GM04504 (cell line): Measurements from ENCODE around the gene ASPHD2.

ENCODE experiments used
- DNase-seq: peaks from one replicate; pipeline ENCODE4 v3.0.0-alpha.2; 2012; ENCODE audit warnings: low read depth

Gene ASPHD2

DNA sequence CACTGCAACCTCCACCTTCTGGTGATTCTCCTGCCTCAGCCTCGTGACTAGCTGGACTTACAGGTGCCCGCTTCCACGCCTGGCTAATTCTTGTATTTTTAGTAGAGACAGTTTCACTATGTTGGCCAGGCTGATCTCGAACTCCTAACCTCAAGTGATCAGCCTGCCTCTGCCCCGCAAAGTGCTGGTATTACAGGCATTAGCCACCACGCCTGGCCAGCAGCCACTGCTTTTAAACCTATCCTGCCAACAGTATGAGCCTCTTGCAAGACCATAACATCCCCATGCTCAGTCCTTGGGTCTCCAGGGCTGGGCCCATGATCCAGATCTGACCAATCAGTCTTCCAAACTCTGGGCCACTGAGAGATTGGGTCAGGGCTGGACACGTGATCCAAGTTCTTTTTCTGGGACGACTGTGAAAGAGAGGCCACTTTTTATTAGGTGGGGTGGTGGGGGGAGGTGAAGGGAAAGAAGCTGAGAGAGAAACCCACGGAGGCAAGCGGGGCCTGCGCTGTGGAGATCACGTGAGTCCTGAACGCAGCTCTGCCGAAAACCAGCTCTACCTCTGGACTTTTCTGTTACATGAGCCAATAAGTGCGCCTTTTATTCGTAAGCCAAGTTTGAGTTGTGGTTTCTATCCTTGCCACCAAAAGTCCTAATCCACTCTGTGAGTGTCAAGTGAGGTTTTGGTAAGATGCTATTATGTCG, 17.9 kb downstream of the ASPHD2 start:
- DNase-seq = no peak

DNA sequence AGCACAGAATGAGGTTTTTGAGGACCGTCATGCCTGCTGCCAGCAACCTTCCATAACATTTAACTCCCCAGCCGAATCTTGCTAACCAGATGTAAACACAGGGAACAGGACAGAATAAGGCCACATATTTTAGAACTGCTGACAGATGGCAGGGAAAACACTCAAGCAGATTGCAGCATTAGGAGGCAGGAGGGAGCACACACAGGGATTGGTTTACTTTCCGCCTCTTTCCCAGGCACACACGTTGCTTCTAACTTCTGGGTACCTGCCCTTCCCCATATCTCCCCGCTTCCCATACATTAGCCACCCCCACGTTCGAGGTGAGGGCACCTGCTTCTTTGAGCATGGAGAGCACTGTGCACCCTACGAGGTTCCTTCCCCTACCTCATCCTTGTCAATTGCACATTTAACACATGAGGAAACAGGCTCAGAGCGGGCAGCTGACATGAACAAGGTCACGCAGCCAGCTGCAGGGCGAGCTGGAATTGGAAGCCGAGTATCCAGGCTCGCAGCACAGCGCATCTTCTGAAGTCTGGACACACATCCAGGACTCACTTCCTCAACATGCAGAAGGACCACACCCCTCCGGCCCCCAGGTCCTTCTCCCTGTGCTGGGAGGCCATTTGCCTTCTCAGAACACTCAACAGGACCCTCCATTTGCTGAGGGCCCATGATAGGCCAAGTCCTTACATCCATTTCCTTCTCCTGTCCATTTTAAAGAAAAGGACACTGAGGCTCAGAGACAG, 18.7 kb downstream of the ASPHD2 start:
- no peak for DNase-seq

DNA sequence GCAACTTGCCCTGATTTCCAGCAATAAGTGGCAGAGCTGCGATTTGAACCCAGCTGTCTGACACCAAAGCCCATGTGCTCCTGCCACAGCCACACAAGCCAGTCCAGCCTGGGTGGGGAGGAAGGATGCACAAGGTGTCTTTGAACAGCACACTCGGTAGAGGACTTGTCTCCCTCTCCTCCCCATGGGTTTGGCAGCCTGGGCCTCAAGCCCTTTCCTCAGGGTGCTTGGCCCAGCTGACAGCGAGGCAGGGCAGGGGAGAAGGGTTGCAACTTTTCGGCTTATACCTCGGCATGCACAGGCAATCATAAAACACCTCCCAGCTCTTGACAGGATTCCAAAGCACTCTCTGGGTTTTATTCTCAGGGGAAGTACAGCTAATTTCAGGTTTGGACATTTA, 19.3 kb downstream of the ASPHD2 start:
- no peak for DNase-seq

DNA sequence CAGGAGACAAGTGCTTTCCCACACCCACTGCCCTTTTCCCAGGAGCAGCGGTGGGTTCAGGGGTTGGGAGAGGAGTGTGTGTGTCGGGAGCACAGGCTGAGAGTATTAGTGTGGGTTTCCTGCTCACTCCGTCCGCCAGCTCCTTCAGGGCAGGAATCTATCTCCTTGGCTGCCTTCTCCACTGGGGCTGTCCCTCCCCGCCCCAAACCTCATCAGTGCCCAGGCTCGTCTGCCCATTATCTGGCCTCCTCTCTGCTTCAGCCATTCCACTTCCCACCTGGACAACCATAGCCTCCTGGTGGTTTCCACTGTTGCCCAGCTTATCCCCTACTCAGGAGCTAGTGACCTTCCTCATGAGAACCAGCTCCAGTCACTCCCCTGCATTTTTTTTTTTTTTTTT, 19.9 kb downstream of the ASPHD2 start:
- DNase-seq = no peak

DNA sequence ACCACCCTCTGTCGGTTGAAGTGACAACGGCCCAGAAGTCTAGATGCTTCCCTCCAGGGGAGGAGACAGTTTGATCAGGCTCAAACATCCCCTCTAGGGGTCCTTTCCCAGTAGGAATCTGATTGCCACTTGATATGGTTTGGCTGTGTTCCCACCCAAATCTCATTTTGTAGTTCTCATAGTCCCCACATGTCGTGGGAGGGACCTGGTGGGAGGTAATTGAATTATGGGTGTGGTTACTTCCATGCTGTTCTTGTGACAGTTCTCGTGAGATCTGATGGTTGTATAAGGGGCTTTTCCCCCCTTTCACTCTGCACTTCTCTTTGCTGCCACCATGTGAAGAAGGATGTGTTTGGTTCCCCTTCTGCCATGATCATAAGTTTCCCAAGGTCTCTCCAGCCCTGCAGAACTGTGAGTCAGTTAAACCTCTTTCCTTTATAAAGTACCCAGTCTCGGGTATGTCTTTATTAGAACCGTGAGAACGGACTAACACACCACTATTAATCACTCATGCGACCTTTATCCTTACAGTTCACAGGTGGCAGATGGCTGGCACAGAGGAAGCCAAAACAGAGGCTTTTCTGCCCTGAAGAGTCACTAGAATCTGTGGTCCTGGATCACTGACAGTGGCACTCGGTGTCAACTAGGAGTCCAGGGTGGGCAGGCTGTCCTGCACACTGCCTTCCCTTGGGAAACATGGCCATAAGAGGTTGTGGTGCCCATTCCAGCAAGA, 21.6 kb downstream of the ASPHD2 start:
- no peak for DNase-seq

DNA sequence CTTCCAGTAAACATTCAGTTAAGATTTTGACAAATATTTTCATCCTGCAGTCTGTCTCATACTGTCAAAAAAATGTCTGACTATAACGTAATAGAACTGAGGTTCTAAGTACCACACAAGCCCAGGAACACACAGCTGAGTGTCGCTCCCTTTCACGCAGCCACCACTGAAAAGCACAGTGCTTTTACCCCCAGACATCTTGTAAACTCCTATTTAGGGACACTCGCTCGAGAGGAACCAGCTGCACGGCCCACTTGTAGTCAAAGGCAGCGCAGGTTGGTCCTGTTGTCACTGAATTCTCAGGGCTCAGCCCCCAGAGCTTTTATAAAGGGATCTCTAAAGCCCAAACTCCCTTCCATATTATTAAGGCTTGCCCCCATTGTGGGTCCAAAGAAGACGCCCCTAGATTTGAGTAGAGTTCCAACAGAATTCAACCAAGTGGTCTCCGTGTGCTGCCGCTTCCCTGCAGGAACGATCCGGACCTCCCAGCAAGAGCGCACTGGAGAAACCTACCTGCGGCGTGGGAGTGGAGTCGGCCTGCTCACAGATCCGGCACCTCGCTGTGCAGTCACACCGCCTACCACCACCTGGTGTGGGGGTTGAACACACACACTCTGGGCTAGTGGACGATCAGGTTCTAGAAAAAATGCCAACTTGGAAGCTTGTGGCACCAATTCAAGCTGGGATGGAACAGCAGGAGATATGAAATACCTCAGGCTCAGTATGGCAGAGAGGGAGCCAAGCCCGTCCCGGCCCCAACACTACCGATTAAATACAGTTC, 23.4 kb downstream of the ASPHD2 start:
- DNase-seq = no peak

DNA sequence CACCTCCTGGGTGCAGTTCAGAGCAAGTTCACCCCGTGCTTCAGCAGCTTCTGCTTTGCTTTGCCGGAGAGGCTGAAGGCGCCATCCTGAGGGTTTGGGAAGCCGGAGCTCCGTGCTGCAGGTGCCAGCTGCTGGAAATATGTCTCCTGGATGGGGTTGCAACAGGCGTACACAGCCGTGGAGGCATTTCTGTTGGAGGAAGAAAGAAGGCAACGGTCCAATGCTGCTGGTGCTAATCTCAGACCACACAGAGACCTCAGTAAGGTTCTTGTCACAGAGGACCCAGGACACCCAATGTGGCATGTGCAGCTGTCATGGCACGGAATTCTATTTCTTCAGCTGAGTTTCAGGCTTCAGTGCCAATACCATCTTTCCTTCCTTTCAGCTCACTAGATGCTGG, 24.2 kb downstream of the ASPHD2 start:
- no peak for DNase-seq

DNA sequence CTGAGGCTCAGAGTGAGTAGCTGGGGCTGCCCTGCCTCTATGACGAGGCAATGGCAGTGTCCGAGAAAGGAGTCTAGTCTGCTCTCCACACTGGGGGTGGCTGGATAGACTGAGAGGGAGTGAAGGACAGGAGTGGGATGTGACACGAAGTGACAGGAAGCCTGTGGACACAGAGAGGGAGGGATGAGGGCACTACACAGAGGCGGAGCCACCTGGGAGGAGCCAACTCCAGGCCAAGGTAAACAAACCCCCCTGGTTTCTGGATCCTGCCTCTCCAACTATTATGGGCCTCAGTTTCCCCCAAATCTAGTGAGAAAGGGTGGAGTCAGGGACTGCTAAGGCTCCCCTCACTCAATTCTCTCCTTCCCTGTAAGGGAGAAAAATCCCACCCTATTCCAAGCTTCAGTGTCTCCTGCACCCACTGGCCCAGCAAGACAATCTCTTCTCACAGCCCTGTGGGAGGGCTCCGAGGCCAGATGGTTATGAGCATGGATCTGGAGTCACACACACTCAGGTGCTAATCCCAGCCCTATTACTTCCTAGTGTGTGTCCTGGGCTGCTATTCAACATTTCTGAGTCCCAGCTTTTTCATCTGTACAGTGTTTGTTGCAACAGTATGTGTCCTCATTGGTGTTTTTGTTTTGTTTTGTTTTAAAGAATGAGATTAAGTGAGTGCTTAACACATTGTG, 24.9 kb downstream of the ASPHD2 start:
- DNase-seq = no peak

DNA sequence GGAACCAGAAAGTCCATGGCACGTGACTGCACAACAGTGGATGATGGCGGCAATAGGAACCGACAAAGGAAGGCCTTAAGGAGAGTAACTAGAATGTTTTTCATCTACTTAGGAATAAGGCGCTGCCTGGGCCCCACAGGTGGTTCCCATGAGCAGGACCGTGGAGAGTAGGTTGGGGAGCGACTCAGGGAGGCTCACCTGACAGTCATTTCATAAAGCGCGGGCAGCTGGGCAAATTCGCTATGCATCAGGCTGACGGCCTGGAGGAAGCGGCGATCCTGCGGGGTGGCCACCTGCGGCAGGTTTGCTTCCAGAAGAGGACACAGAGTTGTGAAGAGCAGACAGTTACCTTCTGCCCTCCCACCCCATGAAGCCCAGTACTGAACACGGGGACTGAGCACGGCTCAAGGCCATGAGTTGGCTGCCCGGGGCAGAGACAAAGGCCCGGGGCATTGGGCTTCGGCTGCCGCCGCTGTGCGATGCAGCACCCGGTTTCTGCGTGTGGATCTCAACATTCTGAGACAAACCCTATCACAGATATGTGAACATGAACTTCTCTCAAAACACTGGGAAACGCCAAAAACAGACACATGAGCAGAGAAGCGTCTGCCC, 28.7 kb downstream of the ASPHD2 start:
- DNase-seq = no peak

DNA sequence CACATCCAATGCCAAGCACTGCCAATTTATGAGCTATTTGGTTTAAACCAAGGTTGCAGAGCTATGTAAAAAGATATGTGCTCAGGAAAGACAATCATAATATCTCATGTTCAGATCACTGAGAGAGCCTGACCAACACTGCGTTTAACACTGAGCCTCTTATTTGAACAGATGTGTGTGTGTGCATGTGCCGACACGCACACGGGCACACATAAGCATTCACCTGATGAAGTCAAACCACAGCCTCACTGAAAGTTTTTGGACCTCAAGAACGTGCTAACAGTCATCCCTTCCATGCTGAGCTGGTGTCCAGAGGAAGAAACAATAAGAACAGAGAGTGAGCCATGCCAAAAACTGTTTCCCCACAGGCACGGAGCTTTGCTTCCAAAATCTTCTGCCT, 31.1 kb downstream of the ASPHD2 start:
- no peak for DNase-seq

DNA sequence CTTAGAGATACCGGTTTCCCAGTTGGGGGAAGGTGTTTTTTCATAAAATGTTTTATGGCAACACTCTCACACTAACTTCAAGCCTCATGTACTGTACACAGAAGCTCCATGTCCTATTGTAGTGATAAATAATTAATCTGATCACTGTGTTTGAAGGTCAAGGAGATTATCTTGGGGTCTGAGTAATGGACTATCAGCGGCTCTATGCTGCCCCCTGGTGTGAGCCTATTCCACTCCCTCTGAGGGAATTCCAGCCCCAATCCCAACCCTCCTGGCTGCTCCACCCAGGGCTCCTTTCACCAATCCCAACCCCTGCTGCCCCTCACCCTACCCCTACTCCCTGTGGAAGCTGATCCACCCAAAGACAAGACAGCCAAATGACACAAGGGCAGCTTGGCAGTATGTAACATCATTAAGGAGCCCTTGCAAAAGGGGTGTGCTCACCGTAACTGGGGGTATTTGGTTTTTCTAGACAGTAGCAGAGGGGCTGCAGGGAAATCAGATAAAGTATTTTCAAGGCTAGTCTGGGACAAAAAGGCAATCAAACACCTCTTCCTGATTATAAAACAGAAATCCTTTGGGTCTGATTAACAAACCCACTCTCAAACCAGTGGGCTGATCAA, 32.2 kb downstream of the ASPHD2 start:
- DNase-seq = no peak

DNA sequence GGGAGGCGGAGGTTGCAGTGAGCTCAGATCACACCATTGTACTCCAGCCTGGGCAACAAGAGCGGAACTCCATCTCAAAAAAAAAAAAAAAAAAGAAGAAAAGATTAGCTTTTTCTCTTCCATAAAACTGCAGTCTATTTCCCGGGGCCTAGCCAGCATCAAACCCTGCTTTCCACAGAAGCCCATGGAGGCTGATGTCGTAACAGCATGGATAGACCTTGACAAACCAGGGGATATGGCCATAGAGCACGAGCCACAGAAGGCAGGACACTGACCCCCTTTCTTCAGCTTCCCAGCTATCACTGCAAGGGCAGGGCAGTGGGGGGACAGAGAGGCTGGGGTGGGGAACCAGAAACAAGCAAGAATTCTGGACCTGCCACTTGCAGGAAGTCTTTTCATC, 33.0 kb downstream of the ASPHD2 start:
- no peak for DNase-seq

DNA sequence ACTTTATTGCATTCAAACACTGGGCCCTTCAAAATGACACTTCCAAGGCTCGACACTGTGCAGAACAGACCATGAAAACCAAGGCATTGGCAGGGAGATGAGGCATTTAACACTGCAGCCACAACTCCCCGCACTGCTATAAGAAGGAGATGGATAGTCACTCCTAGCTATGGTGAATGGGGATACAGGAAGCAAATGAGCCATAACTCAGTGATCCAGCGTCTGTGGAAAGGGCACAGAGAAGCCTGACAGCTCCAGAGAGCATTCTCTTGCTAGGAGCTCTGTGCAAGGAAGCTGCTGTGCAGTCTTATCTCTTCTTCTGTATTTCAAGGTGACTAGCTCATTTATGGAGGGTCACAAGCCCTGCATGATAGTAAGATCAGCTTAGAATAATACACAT, 33.6 kb downstream of the ASPHD2 start:
- DNase-seq = no peak

DNA sequence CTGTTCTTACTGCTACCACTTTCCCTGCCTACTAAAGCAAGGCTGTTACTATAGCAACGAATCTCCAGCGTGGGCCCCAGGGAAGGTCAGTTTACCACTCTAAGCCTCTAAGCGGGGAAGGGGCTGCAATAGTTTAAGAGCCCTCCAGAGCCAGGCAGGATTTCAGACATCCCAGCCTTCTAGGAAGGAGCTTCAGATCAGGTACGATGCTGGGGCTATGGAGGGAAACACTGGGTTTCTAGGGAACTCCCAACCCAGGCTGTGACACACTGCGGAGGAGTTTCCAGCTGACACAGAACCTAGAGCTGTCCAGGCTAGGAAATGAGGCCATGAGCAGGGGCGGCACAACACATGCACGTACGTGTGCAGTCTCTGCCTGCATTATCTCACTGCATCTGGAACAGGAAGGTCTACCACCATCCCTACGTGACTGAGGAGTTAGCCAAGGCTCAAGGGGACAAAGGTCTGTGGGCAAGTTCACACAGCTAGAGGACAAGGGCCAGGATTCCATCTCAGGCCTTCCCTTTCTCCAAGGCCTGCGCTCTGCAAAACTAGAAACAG, 34.1 kb downstream of the ASPHD2 start:
- DNase-seq = no peak

DNA sequence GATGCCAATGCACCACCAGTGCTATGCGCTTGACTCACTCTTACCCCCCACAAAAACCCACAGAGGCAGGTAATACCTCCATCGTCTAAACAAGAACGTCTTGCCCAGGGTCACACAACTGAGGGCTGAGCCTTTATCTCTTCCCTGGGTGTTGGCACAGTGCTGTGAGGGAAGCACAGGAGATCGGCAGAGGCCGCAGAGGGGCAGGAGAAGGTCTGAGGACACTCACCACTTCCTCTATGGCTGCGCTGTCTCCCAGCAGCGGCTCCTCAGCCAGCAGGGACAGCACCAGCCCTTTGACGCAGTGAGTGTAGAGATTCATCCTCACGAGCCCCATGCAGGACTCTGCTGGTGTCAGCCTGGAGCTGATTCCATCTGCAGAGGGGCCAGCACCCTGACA, 34.6 kb downstream of the ASPHD2 start:
- no peak for DNase-seq

DNA sequence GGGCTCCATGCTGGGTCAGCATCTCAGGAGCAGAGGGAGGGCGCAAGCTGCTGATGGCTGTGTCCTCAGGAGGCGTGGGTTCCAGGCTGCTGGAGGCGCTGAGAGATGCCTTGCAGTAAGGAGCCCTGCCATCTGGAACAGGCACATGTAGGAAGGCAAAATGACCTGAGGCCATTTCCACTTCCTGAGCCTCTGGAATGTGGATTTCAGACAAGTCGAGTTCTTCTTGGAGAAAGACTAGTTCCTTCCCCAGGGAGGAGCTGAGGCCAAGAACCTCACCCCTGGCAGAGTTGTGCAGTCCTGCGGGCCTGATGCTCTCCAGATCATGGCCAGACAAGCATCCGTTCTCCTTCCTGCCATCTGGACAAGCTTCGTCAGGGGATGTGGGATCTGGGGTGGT, 35.3 kb downstream of the ASPHD2 start:
- DNase-seq = peak; percentile 81

DNA sequence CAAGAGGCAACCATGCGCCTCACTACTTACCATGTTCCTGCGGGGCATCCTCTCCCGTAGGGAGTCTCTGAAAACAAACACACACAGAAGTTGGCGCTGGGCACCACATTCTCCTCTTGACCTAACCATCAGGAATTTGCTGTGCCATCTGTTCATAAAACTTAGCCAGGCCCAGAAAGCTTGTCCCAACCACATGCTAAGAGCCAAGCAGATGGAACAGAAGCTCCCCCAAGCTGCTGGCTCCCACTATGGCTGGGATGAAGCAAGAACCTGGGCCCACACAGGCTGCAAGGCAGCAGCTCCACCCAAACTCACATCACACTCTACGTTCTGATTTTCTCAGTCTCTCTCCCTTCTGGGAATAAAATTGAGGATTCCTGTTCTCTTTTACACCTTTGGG, 37.1 kb downstream of the ASPHD2 start:
- no peak for DNase-seq

DNA sequence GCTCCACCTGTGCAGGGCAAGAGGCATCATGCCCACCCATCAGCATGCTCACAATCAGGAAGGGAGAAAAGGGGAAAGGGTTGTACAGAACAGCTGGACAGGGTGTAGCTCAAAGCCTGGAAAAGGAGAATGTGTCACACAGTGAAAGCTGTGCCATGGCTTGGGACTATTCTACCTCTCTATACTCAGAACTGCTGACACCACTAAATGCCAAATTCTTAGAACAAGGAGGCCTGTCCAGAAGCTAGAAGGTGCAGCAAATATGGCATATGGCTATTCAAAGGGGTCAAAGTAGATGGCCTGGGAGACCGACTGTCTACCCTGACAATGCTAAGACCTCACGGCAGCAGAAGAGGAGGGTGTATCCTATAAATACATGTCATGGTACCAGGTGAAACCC, 41.7 kb downstream of the ASPHD2 start:
- no peak for DNase-seq

DNA sequence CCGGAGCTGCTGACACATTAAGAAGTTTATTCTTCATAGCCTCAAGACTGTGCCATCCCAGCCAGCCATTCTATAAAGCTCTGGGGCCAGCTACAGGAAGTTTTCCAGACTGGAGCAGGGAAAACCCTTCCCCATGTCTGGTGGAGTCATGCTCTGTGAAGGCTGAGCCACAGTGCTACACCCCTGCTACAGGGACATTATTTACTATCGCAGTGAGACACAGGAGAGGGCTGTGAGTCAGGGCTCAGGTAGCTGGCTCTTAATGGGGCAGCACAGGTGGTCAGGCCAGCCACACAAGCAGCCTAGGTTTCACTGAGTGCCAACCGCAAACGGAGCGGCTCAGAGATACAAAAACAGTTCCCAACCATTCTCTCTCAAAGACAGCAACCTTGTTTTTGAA, 42.5 kb downstream of the ASPHD2 start:
- peak; percentile 59 for DNase-seq

DNA sequence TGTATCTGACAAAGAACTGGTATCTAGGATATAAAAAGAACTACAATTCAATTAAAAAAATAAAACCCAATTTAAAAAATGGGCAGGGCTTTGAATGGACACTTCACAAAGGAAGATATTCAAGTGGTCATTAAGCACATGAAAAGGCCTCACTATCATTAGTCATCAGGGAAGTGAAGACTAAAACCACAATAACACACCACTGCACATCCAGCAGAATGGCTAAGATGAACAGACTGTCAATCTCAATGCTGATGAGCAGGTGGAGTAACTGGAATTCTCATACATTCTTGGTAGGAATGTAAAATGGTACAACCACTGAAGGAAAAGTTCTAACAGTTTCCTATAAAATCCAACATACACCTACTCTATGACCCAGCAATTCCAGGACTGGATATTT, 45.6 kb downstream of the ASPHD2 start:
- DNase-seq = no peak
